ENCODE measurements around the gene ANKS4B.
"Not testable (repeated sequence)": the region's sequence is repeated elsewhere in the genome, so short reads cannot be mapped to it uniquely, and the experiment has no call there.

The ANKS4B gene

GRCh38 chr16:21233521-21234150 lies at the start of gene ANKS4B:
Gene ANKS4B, plus strand, starts transcription at chr16:21233699. Its CDS starts 39 bp downstream, at chr16:21233738.
- no peak for DNase-seq (ENCODE audit: low read depth)

- DNase-seq (ENCODE audit: low read depth) = no peak
Observed at GRCh38 chr16:21183995-21184394, 49.5 kb upstream of the ANKS4B start.

GRCh38 chr16:21184834-21185233 lies 48.7 kb upstream of the ANKS4B start:
- no peak for DNase-seq (ENCODE audit: low read depth)

- DNase-seq (ENCODE audit: low read depth) = no peak
Observed at GRCh38 chr16:21185659-21186325, 47.7 kb upstream of the ANKS4B start.

- no peak for DNase-seq (ENCODE audit: low read depth)
Observed at GRCh38 chr16:21186326-21186691, 47.2 kb upstream of the ANKS4B start.

GRCh38 chr16:21189311-21189710 lies 44.2 kb upstream of the ANKS4B start:
- DNase-seq (ENCODE audit: low read depth) = no peak

GRCh38 chr16:21190013-21190412 lies 43.5 kb upstream of the ANKS4B start:
- DNase-seq (ENCODE audit: low read depth) = no peak

- no peak for DNase-seq (ENCODE audit: low read depth)
Observed at GRCh38 chr16:21190599-21190998, 42.9 kb upstream of the ANKS4B start.

- DNase-seq (ENCODE audit: low read depth) = no peak
Observed at GRCh38 chr16:21192991-21193390, 40.5 kb upstream of the ANKS4B start.

GRCh38 chr16:21194771-21195301 lies 38.7 kb upstream of the ANKS4B start:
- DNase-seq (ENCODE audit: low read depth) = no peak

GRCh38 chr16:21195330-21195729 lies 38.2 kb upstream of the ANKS4B start:
- DNase-seq (ENCODE audit: low read depth) = not testable (repeated sequence)

GRCh38 chr16:21197112-21197511 lies 36.4 kb upstream of the ANKS4B start:
- DNase-seq (ENCODE audit: low read depth) = no peak

GRCh38 chr16:21197621-21198020 lies 35.9 kb upstream of the ANKS4B start:
- no peak for DNase-seq (ENCODE audit: low read depth)

- no peak for DNase-seq (ENCODE audit: low read depth)
Observed at GRCh38 chr16:21199607-21200218, 33.8 kb upstream of the ANKS4B start.

- no peak for DNase-seq (ENCODE audit: low read depth)
Observed at GRCh38 chr16:21203155-21203797, 30.2 kb upstream of the ANKS4B start.

GRCh38 chr16:21205303-21205702 lies 28.2 kb upstream of the ANKS4B start:
- no peak for DNase-seq (ENCODE audit: low read depth)

GRCh38 chr16:21206550-21206949 lies 26.9 kb upstream of the ANKS4B start:
- DNase-seq (ENCODE audit: low read depth) = no peak

- no peak for DNase-seq (ENCODE audit: low read depth)
Observed at GRCh38 chr16:21208446-21209230, 24.9 kb upstream of the ANKS4B start.

GRCh38 chr16:21211486-21211885 lies 22.0 kb upstream of the ANKS4B start, which contains the start of gene ZP2:
Gene ZP2, minus strand, starts transcription at chr16:21211574. Its CDS starts 27 bp downstream, at chr16:21211547.
- no peak for DNase-seq (ENCODE audit: low read depth)

GRCh38 chr16:21214086-21214485 lies 19.4 kb upstream of the ANKS4B start:
- no peak for DNase-seq (ENCODE audit: low read depth)

GRCh38 chr16:21217121-21217520 lies 16.4 kb upstream of the ANKS4B start:
- no peak for DNase-seq (ENCODE audit: low read depth)

- DNase-seq (ENCODE audit: low read depth) = no peak
Observed at GRCh38 chr16:21218153-21218552, 15.3 kb upstream of the ANKS4B start.

Data from stimulated activated CD8-positive, alpha-beta memory T cell treated with anti-CD3 and anti-CD28 coated beads, Interleukin-15, amount 100 ng/mL, for 1 hour (primary cell).